GM21367 (cell line): ENCODE results near the gene POLK.
"Not testable (repeated sequence)": the region's sequence is repeated elsewhere in the genome, so short reads cannot be mapped to it uniquely, and the experiment has no call there.

Source experiments
- ATAC-seq: cut with Tn5 transposase; IDR thresholded peaks from one replicate; pipeline ENCODE4 v1.9.1; 2021; ENCODE audit not compliant: unreplicated experiment

Gene POLK

DNA sequence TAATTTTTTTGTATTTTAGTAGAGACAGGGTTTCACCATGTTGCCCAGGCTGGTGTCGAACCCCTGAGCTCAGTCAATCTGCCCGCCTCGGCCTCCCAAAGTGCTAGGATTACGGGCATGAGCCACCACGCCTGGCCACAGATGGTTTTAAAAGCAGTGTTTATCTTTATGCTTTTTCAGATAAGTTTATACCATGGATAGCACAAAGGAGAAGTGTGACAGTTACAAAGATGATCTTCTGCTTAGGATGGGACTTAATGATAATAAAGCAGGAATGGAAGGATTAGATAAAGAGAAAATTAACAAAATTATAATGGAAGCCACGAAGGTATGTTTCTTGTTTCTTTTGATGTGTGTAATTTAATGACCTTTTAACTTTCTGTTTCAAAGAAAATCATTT, 35.1 kb downstream of the POLK start:
- ATAC-seq = no peak

DNA sequence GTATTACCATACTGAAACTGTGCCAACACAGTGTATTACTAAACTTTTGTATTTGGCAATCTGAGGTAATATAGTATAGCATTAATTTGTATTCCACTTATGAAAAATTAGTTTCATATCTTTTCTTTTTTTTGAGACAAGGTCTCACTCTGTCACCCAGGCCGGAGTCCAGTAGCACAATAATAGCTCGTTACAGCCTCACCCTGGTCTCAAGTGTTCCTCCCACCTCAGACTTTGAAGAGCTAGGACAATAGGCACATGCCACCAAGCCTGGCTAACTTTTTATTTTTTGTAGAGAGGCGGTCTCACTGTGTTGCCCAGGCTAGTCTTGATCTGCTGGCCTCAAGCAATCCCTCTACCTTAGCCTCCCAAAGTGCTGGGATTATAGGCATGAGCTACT, 36.1 kb downstream of the POLK start:
- no peak for ATAC-seq

DNA sequence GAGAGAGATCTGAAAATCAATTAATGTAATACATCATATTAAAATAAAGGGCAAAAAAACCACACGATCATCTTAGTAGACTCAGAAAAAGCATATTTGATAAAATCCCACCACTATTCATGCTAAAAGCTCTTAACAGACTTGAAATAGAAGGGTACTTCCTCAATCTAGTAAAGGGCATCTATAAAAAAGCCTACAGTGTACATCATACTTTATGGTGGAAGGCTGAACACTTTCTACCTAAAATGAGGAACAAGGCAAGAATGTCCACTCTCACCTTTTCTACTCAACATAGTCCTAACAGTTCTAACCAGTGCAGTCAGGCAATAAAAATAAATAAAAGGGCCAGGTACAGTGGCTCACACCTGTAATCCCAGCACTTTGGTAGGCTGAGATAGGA, 38.9 kb downstream of the POLK start:
- ATAC-seq = no peak

DNA sequence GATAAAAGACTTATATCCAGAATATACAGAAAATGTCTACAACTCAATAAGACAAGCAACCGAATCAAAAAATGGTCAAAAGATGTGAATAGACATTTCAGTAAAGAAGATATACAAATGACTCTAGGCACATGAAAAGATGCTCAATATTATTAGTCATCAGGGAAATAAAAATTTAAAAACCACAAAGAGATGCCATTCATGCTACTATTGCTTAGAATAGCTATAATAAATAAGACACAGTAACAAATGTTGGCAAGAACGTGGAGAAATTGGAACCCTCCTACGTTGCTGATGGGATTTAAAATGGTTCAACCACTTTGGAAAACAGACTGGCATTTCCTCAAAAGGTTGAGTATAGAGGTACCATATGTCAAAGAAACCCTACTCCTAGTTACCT, 39.8 kb downstream of the POLK start:
- ATAC-seq = no peak

DNA sequence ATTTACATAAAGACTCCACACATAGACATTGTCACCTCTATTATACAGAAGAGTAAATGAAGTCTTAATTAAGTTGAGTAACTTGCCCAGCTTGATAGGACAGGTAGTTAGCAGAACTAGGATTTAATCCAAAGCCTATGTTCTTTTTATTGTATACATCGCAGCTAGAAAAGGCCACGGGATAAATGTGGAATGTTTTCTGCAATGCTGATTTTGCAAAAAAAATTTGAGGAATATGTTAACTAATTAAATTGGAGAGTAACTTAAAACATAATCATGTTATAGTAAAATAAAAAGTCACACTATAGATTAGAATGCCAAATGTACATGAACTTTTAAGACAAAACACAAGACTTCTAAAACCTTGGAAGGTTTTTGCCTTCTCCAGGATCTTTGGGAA, 41.1 kb downstream of the POLK start:
- ATAC-seq = no peak

DNA sequence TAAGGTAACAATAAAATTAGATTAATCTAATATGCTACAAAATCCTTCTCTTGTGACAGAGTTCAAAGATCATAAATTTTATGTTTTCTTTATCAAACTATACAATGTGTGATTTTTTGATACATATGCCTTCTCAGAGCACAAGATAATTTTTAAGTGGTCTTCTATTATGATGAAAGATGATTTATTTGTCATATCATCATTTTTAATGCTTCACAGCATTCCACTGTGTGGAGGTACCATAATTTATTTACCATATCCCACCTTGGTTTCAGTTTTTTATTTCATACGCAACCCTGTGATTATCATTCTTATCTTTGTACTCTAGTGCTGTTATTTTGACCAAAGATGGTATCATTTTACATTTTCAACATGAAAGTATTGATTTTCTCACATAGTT, 41.7 kb downstream of the POLK start:
- no peak for ATAC-seq

DNA sequence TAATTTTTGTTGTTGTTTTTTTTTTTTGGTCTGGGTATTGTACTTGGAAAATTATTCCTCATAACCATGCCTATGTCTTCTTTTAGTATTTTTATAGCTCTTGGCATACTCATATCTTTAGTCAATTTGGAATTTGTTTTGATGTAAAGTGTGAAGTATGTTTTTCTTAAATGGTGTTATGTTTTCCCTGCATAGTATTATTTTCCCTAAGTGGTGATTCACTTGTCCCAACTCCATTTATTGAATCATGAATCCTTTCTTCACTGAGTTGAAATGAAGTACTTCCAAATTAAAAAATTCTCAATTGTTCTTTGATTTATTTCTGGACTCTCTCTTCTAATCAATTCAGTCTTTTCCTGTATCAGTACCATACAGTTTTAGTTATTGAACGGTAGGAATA, 46.5 kb downstream of the POLK start:
- ATAC-seq = no peak

DNA sequence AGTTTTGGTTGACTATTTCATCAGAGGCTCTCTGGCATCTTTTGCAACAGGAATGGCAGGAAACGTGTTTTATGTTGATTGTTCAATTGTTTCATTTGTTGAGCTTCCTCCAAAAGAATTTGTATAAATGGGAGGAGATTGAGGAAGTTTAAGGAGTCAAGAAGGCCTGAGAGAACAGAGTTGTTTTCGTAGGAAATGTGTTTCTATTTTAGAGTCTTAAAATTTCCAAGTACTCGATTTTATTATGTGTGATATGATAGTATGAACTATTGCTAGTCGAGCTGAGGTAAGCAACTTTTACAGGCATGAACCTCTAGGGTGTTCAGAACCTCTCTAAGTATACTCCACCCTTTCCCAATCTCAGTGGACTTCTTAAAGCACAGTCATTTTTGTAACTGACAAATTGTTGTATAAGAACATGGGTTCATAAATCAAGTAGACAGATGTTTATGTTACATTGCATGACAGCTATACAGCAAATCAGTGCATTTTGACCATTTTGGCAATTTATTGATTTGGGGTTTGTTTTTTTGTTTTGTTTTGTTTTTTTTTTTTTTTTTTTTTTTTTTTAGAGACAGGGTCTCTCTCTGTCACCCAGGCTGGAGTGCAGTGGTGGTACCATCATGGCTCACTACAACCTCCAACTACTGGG, 47.4 kb downstream of the POLK start:
- no peak for ATAC-seq

DNA sequence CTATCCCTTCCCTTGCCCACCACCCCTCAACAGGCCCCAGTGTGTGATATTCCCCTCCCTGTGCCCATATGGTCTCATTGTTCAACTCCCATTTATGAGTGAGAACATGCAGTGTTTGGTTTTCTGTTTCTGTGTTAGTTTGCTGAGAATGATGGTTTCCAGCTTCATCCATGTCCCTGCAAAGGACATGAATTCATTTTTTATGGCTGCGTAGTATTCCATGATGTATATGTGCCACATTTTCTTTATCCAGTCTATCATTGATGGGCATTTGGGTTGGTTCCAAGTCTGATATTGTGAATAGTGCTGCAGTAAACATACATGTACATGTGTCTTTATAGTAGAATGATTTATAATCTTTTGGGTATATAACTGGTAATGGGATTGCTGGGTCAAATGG, 49.0 kb downstream of the POLK start:
- not testable (repeated sequence) for ATAC-seq

DNA sequence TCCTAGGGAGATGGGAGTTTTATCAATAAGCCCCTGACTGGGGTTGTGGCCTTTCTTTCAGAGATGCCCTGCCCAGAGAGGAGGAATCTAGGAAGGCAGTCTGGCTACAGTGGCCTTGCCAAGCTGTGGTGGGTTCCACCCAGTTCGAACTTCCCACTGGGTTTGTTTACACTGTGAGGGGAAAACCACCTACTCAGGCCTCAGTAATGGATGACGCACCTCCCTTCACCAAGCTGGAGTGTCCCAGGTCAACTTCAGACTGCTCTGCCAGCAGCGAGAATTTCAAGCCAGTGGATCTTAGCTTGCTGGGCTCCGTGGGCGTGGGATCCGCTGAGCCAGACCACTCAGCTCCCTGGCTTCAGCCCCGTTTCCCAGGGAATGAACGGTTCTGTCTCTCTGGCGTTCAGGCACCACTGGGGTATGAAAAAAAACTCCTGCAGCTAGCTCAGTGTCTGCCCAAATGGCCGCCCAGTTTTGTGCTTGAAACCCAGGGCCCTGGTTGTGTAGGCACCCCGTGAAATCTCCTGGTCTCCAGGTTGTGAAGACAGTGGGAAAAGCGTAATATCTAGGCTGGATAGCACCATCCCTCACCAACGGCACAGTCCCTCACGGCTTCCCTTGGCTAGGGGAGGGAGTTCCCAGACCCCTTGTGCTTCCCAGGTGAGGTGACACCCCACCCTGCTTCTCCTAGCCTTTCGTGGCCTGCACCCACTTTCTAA, 54.5 kb downstream of the POLK start:
- ATAC-seq = not testable (repeated sequence)

DNA sequence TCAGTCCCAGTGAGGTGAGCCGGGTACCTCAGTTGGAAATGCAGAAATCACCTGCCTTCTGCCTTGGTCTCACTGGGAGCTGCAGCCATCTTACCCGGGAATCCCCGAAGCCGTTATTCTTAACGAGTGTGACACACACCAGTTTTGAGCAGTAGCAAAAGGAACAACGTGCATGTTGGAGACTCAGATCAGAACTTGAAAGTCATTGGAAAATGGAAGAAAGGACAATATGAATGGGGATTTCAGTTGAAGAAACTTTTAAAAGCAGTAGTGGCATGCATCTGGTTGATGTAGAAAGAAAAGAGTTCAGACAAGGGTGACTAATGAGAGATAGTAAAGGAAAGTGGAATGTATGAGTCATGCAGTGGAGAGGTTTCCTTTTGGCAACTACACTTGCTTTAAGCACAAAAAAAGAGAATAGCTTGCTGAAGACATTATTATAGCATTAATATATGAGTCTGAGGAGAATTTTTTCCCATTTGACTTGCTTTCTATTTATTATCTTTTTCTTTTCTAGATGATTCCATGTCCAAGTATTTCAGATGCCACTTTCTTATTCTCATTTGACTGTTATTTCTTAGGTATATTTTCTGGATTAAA, 55.1 kb downstream of the POLK start:
- ATAC-seq = peak; percentile 88

DNA sequence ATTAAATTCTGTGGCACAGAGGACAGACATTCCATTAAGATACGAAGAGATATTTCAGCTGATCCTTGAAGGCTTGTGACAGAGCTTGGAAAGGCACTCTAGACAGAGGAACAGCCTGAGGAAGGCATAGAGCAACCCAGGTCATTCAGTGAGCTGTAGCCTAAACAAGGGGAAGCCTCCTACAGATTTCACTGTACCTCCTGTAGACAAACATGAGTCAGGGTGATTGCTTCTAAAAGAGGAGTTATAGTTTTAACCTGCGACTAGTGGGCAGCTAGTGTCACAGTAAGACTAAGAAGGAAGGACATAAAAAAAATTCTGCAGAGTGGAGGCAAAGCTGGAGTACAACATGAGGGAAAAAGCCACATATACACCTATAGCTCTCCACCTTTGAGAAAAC, 56.0 kb downstream of the POLK start:
- no peak for ATAC-seq

DNA sequence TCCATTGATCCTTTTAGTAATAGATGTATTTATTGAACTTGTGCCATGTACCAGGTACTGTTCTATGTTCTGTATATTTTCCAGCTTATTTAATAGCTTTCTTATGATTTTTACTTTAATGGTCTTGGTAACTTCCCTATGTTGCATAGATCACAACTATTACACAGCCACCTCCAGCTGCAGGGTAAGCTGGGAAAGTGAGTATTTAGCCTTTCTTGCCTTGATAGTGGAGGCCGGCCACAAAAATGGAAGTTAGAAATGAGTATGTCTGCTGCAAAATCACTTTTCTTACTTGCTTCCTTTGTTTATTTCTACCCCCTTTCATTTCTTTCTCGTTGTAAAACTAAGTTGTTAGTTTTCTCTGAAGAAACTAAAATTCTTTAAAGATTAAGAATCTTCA, 56.5 kb downstream of the POLK start:
- ATAC-seq = no peak

DNA sequence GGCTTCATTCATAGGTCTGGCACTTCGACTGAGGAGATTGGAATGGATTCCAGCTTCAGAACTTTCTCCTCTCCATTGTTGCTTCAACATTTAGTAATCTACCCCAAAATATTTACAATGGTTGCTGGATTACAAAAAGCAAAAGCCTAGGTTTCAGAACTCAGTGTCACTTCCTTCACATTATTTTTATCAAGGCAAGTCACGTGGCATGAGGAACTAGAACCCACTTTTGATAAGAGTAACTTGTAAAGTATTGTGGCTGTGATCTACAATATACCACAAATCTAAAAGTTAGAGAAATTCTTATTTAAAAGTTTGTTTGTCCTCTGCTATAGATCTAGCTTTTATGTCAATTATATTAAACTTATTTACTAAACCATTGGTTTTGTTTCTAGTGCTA, 59.9 kb downstream of the POLK start:
- ATAC-seq = no peak

DNA sequence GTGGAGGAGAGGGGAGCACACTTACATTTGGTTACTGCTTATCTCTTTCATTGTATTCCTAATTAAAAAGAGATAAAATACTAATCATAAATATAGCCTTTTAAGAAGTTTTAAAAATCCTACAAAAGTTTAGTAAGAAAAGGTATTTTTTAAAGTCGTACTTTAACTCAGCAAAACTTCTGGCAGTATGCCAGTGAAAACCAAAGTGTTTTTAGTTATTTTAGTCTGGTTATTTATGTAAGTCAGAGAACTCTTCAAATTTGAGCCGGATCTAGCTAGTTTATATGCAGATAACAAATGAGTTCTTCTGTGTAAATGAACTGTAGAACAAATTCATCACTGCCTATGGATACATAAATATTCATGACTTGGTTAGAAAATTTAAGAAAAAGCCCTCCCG, 63.1 kb downstream of the POLK start:
- peak; percentile 12 for ATAC-seq

DNA sequence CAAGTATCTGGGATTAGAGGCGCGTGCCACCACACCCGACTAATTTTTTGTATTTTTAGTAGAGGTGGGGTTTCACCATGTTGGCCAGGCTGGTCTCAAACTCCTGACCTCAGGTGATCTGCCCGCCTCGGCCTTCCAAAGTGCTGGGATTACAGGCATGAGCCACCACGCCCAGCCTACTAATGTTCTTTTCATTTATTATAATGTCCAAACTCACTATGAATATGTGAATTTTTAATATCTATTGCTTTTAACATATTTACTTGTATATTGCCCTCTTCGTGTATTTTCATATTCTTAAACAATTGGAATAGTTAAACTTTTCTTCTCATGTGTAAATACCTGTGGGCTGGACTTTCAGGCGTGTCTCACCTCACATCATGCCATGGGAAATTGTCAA, 66.6 kb downstream of the POLK start:
- ATAC-seq = not testable (repeated sequence)

DNA sequence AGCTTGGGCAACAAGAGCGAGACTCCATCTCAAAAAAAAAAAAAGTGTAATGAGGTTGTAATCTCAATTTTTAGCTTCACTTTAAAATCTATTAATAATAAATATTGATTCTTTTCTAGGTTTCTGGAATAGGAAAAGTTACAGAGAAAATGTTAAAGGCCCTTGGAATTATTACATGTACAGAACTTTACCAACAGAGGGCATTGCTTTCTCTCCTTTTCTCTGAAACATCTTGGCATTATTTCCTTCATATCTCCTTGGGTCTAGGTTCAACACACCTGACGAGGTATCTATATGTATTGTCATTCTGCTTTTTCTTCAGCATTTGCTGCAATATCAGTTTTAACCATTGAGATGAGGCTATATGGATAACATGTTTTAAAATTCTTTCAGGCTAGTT, 73.0 kb downstream of the POLK start:
- ATAC-seq = no peak

DNA sequence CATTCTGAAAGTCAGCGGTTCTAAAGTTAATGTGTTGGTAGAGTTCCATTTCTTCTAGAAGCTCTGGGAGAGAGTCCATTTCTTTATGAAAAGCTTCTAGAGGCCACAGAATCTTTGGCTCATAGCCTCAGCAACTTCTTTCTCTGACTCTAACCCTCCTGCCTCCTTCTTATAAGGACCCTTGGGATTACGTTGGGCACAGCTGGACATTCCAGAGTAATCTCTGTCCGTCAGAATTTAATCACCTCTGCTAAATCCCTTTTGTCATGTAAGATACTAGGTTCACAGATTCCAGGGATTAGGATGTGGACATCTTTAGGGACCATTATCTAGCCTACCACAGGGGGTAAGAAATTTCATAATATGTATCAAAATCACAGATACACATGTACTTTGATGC, 77.0 kb downstream of the POLK start:
- no peak for ATAC-seq

DNA sequence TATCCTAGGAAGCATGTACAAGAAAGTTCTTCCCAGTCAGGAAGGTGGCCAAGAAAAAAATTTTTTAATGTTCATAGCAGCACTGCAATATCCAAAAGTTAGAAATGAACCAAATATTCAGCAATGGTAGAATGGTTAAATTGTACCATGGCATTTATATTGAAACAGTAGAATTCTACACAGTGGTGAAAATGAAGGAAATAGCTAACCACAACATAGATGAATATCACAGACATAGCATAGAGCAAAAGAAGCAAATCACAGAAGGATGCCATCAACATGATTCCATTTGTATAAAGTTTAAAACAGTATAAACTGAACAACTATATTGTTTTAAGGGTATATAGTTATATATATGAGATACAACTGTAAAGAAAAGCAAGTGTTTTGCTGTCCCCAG, 88.8 kb downstream of the POLK start:
- ATAC-seq = no peak

DNA sequence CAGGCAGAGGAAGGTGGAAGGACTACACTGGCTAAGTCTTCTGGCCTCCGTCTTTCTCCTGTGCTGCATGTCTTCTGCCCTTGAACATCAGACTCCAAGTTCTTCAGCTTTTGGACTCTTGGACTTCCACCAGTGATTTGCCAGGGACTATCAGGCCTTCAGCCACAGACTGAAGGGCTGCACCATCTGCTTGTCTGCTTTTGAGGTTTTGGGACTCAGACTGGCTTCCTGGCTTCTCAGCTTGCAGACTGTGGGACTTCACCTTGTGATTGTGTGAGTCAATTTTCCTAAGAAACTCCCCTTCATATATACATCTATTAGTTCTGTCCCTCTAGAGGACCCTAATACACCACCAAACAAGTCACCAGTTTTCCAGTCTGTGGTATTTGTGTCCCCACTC, 89.9 kb downstream of the POLK start:
- ATAC-seq = no peak

DNA sequence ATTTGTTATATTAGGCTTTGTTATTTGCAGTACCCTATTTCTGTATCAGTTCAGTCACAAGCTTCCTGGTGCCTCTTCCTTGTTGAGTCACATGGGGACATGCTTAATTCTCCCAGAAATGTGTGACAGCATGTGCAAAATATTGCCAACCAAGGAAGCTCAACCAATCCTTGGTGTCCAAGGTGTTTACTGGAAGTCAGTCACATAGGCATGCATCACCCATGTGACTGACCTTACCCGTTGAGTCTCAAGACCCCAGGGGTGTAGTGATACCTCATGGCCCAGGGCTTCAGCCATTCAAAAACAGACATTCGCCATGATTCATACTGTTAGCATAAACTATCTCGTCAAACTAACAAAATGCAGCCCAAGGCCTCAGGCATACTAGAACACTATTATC, 90.3 kb downstream of the POLK start:
- no peak for ATAC-seq

DNA sequence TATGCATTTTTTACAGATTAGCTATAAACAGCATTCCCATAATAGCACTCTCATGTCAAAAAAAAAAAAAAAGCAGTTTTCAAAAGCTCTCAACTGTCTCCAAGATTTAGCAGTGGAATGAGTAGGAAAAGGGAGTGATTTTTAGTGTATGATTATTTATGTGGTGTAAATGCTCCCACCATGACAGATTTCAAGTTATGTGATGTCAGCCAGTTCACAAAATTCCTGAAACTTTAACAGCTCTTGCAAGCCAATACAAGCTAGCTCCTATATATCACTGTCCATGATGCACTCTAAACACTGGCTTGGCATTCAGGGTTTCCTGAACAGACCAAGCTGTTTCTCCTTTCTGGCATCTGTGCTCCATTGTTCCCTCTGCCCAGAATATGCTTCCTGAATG, 91.7 kb downstream of the POLK start:
- ATAC-seq = no peak

DNA sequence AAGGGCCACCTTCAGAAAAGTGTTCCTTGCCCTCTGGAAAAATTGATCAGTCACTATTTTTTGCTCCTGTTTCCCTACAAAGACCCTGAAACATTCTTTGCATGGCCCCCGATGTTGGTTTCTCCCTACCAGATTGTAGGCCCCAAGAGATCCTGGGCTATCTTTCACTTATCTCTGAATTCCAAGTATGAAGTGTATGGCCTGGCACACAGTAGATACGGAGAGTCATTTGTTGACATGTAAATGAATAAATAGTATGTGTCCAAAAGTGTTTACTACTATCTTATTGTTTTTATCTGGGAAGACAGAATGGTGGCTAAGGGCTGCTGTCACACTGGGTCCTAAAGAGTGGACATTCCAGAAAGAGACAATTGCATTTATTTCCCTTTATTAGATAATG, 92.1 kb downstream of the POLK start:
- no peak for ATAC-seq
